NCI-H2081 treated with DMSO at 0.1 percent for 48 hours (cell line): Measurements from ENCODE around the gene ACSM6.
"Not testable (repeated sequence)": the region's sequence is repeated elsewhere in the genome, so short reads cannot be mapped to it uniquely, and the experiment has no call there.

Experiments used
- DNase-seq: peaks from one replicate; lab custom pipeline; 2025; lab: John Stamatoyannopoulos, UW

ACSM6 gene

DNA sequence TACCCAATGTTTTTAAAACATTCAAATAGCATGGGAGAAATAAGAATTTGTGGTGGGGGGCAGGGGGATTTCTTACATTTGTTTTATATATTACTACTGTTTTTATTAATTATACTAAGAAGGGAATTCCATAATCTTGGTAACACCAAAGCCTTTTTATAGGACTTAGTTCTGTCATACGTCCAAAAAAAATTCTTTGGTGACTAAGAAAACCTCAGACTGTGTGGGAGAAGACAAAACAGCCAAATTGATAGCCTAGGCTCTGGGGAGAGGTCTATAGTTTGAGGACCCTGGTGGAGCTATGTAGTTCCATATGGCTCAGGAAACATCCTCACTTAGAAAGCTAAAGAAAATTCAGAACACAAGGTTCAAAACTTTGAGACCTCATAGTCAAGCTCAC, 23.4 kb downstream of the ACSM6 start:
- no peak for DNase-seq

DNA sequence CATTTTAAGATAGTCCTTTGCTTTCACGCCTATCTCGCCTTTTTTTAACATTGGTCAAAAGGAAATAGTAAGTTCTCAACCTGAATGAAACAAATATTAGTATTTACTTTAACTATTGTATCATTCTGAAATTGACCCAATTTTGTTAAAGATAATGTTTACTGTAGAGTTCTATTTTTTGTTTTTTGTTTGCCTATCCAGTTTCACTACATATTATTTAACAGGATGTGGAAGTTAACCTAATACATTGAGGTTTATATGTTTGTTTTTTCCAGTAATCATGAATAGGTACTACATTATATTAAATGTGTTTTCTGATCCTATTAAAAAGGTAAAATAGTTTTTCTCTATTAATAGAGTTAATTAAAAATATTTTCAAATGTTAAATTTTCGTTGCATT, 26.5 kb downstream of the ACSM6 start:
- DNase-seq = no peak

DNA sequence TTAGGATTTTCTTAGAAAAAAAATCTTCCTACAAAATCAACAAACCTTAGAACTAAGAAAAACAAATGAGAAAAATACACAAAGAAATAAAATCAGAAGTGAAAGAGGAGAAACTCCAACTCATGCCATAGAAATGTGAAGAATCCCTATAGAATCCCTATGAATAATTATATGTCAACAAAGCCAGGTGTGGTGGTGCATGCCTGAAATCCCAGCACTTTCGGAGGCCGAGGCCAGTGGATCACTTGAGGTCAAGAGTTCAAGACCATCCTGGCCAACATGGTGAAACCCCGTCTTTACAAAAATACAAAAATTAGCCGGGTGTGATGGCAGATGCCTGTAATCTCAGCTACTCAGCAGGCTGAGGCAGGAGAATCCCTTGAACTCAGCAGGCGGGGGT, 27.1 kb downstream of the ACSM6 start:
- no peak for DNase-seq

DNA sequence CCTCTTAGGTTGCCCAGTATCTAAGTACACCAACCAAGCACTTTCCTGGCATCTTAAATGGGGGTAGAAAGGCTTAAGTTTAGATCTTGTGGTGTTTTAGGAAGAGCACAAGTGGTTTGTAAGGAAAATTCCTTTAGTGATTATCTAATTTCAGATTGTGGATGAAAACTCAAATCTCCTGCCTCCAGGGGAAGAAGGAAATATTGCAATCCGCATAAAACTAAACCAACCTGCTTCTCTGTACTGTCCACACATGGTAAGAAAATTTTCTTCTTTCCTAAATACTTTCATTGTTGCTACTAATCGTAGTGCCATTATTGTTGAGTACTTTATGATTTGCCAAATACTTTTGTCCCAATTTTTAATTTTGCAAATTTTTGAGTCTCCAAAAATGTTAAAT, 31.1 kb downstream of the ACSM6 start:
- DNase-seq = no peak

DNA sequence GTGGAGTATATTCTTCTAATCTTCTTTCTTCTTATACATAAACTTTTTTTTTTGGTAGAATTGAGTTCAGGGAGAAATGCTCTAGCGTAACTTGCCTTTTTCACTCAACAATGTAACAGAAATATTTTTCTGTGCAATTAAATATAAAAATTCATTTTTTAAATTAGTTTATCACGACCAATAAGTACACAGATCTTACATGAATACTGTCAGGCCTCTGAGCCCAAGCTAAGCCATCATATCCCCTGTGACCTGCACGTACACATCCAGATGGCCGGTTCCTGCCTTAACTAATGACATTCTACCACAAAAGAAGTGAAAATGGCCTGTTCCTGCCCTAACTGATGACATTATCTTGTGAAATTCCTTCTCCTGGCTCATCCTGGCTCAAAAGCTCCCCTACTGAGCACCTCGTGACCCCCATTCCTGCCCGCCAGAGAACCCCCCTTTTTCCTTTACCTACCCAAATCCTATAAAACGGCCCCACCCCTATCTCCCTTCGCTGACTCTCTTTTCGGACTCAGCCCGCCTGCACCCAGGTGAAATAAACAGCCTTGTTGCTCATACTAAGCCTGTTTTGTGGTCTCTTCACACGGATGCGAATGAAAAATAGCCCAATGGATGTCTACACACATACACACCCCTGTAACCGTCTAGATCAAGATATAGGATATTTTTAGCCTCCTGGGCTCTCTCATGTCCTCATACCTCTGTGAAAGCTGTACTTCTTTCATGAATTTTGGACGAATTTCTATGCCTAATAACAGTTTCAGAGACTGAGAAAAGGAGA, 35.1 kb downstream of the ACSM6 start:
- DNase-seq = not testable (repeated sequence)

DNA sequence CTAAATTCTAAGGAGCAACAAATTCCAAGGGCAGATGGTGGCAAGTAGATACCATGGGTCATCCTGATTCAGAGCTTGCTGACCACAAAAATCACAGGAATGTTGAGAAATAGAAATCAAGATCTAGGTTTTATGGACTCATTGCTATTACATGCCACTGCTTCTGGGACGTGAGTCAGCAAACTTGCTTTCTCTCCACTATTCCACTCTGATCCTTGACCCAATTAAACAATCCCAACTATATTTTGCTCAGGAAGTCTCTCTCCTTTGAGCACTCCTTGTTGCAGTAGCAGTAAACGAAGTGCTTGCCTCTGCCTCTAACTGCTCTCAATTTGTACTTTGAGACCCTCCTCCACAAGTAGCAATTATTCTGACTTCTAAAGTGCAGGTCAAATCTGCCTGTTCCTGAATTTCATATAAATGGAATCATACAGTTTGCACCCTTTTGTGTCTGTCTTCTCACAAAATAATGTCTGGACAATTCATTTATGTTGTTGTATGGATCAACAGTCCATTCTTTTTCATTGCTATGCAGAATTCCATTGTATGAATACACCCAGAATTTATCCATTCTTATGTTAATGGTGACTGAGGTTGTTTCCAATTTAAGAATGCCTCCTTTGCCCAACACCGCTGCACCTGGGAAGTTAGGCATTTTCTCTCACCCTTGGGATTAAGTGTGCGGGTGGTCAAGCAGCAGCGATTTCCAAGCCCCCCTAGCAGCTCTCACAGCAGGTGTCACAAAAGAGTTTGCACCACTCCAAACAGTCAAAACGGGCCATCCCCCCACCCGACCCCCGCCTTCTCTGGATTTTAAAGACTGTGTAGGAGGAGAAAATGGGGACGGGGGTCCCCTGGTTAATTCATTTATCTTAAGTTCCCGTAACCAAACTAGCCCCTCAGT, 35.9 kb downstream of the ACSM6 start:
- no peak for DNase-seq

DNA sequence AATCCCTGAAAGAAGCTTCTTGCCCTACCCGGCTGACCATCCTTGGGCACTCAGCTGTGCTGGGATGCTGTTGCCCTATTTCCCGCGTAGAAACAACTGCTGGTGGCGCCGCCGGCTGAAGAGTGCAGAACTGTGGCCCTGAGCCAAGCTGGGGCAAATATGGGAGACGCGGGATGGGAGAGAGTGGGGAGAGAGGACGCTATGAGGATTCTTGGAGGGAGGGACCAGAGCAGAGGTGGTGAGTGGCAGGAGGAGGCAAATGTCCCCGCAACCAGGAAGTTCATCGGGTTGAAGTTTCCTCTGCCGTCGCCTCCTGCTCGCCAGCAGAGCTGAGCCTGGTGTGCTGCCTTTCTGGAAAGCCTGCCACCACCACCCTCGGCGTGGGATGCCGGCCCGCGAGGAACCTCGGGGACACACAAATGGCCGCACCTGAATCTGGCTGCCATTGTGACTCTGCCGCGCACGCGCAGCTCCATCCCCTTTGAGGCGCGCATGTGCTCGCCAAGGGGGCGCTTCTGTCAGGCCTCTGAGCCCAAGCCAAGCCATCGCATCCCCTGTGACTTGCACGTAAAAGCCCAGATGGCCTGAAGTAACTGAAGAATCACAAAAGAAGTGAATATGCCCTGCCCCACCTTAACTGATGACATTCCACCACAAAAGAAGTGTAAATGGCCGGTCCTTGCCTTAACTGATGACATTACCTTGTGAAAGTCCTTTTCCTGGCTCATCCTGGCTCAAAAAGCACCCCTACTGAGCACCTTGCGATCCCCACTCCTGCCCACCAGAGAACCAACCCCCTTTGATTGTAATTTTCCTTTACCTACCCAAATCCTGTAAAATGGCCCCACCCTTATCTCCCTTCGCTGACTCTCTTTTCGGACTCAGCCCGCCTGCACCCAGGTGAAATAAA, 36.9 kb downstream of the ACSM6 start:
- DNase-seq = not testable (repeated sequence)

DNA sequence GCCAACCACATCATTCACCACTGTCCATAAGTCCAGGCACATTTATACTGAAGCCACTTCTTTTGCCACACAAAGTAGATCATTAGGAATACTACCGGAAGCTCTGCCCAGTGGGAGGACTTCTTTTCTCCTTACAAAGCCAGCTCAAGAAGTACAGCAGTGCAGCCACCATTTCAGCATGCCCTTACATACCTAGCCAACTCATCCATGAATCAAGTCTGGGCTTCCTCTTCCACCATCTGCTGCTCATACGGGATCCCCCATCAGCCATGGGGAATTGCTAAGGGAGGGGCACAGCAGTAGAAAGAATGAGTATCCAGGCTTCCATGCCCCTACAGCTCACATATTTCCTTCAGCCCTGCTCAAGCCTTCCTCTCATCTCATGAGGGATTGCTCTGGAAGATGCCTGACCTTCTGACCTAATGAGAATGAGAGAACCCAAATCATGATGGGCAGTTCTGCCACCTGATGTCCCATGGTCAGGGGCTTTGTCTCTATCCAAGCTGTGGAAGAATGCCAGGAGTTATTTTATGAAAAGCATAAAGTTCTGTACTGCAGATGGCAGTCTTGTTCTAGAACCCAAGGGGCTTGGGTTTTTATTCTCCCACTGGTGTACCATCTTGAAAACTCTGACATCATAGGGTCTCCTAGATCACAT, 39.5 kb downstream of the ACSM6 start:
- no peak for DNase-seq

DNA sequence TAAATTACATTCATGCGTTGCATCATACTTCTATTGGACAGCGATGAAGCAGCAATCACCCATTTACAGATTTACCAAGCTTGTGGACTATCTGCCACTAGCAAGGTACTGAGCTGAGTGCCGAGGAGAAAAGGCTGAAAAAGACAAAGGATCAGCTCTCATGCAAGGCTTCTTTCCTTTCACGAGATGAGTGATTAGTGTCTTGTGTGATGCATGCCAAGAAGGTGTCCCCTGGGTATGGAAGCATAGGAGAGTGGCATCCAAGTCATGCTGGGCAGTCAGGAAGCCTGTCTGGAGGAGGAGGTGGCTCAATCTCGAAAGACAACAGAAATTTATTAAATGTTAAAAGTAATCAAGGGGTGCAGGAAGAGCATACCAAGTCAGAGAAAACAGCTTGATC, 40.9 kb downstream of the ACSM6 start:
- no peak for DNase-seq

DNA sequence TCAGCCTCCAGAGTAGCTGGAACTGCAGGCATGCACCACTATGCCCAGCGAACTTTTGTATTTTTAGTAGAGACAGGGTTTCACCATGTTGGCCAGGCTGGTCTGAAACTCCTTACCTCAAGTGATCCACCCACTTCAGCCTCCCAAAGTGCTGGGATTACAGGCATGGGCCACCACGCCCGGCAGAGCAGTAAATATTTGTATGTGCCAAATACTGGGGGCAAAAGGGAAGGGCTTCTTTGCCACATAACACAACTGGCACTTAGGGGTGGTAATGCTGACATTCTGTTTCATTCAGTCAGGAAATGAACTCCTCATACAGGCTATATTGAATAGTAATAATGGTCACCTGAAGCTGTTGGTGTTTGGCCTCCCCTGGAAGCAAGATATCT, 41.6 kb downstream of the ACSM6 start:
- DNase-seq = no peak

DNA sequence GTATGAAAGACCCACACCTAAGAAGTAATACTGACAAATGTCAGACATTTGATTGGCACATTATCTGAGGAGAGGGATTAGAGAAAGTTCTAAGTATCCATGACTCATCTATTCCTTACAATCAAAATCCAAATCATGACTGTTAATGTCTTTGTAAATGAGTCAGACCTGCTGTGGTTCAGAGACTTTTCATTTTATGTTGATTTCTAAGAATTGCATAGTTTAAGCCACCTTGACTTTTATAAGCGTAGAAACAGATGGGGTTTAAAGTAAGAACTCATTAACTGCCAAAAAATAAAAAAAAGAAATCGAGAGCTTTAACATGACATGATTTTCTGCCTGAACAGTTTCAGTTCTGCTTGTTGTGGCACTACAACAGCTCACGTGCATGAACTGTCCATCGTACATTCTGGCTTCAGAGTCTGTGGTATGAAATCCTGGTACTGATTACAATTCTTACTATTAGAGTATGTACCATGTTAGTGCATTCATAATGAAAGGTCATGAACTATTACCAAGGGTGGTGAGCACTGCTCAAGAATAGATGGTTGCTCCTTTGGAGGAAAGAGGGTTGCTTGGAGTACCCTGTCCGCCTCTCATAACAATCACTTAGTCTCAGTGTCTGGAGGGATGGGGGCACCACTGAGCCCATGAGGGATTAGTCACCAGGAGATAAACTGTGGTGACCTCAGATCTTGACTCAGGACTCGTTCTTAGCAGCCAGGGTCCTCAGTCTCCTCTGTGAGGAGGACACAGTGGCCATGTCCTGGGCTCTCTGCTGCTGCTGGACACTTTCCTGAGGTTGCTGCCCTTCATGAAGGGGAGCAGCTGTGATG, 42.2 kb downstream of the ACSM6 start:
- no peak for DNase-seq

DNA sequence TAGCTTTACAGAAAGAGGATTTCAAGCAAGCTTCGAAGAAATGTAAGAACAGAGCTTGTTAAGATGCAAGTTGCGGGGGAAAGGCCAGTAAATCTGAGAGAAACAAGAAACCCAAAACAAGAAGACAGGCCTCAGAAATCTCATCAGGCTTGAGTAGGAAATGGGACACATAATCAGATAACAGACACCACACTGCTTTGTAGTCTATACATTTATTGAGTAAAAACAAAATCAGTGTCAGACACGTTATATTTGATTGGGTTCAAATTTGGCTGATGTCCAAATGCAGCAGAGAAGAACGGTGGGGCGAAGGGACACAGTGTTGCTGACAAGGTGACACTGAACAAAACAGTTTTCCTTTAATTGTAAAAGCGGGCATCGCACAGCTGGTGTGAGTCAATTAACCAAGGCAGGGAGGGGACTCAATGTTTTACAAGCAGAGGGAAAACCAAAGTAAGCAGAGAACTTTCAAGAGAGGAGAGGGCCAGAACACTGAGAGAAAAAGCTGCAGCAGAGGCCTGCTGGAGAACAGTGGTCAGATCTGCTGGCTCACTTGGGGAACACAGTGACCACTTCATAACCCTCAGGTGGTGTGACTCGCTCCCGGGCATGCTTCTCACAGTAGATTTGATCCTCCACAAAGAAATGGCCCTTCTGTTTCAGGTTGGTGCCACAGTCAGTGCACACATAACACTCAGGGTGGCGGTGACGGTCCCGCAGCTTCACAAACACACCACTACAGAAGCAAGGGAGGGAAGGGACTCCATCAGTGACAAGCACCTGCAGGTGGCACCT, 43.5 kb downstream of the ACSM6 start:
- DNase-seq = no peak

DNA sequence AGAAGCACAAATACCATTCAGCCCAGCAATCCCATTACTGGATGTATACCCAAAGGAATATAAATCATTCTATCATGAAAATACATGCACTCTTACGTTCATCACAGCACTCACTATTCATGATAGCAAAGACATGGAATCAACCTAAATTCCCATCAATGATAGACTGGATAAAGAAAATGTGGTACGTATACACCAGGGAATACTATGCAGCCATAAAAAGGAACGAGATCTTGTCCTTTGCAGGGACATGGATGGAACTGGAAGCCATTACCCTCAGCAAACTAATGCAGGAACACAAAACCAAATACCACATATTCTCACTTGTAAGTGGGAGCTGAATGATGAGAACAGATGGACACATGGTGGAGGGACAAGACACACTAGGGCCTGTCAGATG, 46.1 kb downstream of the ACSM6 start:
- not testable (repeated sequence) for DNase-seq

DNA sequence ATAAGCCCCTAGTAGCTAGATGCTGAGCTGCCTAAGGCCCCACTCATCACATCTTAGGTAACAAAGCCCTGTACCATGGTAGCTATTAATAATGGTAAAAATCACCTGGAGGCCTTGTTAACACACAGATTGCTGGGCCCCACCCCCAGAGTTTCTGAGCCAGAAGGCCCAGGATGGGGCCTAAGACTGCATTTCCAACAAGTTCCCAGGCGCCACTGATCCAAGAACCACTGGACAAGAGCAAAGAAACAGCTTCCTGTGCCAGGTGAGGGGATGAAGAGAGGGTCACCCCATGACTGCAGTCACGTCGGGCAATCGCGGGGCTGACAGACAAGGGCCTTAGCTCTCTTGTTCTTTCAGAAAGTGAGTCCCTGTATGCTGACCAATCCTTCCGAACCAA, 46.8 kb downstream of the ACSM6 start:
- DNase-seq = no peak

DNA sequence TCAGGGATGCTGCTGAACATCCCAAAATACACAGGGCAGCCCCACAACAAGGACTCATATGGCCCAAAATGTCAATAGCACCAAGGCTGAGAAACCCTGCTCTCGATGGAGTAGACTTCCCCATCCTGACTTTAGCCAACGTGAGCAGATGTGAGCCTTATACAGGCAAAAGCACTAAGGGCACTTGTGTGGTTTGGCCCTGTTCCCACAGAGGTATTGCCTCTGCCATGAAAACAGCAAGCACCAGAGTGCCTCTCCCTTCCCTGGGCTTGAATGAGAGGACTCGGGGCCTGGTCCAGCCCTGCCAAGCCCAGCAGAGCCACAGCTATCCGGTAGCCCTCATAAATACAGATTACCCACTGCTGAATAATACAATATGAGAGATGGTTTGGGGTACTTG, 47.5 kb downstream of the ACSM6 start:
- no peak for DNase-seq

DNA sequence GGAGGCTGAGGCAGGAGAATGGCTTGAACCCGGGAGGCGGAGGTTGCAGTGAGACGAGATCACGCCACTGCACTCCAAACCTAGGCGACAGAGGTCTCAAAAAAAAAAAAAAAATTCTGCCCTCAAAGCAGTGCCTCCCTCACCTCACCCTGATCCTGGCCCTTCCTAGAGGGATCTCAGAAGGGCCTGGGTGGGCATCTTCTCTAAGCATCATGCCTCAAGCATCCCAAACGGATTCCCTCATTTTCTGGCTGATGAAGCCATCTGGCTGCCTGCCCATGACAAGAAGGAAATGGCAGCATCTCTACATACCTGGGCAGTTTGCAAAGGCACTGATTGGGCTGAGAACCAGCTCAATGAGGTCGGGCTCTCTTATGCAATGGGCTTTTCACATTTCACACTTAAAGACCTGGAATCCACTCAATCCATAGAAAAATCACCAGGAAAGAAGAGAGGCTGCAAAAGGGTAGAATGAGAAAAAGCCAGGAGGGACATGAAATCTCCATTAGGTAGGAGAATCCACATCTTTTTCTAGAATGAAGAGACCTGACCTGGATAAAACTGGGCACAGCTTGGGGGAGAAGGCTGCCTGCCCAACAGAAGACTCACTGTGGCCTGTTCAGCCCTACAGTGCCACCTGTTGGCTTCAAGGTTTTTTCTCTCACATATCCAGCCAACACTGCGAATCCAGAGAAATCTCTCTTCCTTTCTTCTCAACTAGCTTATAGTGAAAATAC, 48.7 kb downstream of the ACSM6 start:
- no peak for DNase-seq

DNA sequence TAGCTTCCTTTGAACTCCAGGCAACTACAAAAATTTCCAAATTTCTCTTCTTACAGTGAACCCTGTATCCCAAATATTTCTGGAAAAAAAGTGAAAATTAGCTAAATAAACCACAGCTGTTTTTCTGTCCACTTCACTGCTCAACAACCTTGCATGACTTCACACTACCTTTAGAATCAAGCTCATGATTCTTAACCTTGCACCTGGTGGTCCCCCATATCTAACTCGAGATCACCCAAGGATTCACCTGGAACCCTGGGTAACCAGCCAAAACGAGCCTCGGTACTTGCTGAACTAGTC, 49.2 kb downstream of the ACSM6 start:
- no peak for DNase-seq

DNA sequence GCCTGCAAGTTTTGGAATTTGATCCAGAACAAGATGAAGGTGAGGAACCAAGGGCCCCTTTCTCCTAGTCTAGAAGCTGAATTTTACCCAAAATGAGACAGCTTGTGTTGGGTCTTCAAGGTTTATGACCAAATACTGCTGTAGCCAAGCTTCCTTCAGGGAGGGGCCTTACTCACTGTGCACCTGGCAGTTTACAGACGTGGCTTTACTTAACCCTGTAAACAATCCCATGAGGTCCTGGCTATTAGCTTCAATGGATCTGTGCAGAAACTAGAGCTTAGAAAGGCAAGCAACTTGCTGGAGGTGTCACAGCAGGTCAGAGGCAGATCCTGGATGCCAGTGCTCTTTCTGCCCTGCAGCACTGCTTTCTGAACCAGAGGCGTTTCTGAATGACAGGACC, 50.1 kb downstream of the ACSM6 start:
- DNase-seq = no peak

DNA sequence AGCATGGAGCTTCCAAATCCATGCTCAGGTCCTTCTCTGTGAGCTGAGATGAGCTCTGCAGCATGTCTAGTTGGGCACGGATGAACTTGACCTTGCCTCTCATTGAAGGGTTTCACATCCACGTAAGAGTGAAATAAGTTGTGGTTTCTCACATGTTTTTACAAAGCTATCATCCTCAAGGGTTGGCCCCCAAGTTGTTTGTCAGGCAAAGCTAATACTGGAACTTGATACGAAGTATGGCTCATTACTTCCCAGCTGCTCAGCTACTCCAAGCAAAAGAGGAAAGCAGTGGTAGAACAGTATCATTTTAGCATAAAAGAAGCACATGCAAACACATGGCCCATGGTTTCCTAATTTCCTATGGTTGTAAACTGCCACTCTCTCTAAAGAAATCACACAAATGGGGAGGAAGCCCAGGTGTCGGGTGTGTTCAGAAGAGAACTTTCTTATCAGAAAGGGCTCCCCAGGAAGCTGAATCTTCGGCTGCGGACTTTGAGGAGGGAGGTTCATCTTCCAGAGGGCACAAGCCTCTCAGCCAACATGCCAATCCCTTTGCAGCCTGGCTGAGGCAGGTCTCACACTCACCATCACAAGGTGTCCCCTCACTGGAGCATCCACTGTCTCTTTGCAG, 51.5 kb downstream of the ACSM6 start:
- DNase-seq = no peak
